GM12865 (cell line): Measurements from ENCODE around the gene PITPNB.

Experiments
- DNase-seq: peaks from one replicate; pipeline ENCODE4 v3.0.0; 2010; ENCODE audit warnings: low read depth
- H3K4me3 ChIP-seq: 2 replicates; pipeline ENCODE4 v1.5.1; 2011; ENCODE audit warnings: mild to moderate bottlenecking, low read depth, low read length, control low read depth
- TF ChIP-seq, protein P1 (sequence below): IDR thresholded peaks from 2 replicates; pipeline ENCODE4 v1.5.1; 2011; ENCODE audit warnings: low read length, control low read depth, low read depth, inconsistent platforms; ENCODE audit not compliant: insufficient read depth; ENCODE audit errors: missing control alignments

PITPNB gene

DNA sequence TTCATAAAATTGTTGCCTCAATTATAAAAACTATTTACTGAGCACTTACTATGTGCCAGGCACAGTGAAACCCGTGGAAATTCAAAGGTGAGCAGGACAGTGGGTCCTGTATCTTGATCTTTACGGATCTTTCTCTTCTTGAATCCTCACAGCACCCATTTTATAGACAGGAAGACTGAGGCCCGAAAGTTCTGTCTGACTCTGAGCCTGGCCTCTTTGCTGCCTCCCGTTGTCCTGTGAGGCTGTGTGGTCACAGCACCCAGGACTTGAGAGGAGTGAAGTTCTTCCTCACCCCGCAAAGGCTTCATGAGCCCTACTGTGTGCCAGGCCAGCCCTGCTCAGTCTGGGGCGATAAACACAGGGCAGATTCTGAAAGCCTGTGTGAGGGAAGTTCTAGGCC lies 104.1 kb downstream of the PITPNB start:
- no peak for DNase-seq
- TF ChIP-seq, protein P1, sequence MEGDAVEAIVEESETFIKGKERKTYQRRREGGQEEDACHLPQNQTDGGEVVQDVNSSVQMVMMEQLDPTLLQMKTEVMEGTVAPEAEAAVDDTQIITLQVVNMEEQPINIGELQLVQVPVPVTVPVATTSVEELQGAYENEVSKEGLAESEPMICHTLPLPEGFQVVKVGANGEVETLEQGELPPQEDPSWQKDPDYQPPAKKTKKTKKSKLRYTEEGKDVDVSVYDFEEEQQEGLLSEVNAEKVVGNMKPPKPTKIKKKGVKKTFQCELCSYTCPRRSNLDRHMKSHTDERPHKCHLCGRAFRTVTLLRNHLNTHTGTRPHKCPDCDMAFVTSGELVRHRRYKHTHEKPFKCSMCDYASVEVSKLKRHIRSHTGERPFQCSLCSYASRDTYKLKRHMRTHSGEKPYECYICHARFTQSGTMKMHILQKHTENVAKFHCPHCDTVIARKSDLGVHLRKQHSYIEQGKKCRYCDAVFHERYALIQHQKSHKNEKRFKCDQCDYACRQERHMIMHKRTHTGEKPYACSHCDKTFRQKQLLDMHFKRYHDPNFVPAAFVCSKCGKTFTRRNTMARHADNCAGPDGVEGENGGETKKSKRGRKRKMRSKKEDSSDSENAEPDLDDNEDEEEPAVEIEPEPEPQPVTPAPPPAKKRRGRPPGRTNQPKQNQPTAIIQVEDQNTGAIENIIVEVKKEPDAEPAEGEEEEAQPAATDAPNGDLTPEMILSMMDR: no peak
- H3K4me3 ChIP-seq: no peak overlapping the region

DNA sequence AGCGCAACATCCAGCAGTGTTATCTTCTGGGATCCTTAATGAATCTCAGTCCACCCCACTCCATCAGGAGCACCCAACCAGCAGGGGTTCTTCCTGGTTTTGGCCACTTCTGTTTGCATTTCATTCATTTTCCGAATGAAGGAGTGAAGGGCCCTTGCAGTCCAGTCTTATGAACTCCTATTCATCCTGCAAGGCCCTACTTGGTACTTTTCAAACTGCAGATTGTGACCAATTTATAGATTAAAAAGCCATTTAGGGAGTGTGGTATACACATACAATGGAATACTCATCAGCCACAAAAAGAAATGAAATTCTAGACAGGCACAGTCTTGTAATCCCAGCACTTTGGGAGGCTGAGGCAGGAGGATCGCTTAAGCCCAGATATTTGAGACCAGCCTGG lies 107.3 kb downstream of the PITPNB start:
- TF ChIP-seq, protein P1: no peak
- H3K4me3 ChIP-seq: no peak overlapping the region
- no peak for DNase-seq

DNA sequence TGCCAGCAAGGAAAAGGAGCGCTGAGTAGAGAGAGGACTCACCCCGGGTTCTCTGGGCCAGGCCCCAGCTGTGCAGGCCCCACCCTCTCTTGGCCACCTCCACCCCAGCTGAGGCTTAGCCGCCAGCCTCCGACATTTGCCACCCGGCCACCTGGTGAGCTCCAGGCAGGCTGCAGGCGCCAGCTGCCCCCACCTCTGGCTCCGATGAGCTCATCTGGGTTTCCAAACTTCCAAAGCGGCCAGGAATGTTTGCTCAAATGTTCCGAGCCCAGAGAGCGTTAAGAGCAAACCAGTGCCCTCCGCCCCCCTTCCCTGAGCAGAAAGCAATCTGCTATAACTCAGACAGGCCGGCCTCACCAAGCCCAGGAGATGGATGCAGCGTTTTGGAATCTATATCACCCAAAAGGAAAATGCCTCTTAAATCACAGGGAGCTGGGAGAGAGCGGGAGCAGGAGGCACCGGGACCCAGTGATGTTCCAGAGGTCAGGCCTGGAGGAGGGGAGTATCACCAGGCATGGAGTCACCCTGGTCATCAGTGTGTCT lies 108.4 kb downstream of the PITPNB start:
- TF ChIP-seq, protein P1: no peak
- DNase-seq: no peak
- H3K4me3 ChIP-seq: no peak overlapping the region

DNA sequence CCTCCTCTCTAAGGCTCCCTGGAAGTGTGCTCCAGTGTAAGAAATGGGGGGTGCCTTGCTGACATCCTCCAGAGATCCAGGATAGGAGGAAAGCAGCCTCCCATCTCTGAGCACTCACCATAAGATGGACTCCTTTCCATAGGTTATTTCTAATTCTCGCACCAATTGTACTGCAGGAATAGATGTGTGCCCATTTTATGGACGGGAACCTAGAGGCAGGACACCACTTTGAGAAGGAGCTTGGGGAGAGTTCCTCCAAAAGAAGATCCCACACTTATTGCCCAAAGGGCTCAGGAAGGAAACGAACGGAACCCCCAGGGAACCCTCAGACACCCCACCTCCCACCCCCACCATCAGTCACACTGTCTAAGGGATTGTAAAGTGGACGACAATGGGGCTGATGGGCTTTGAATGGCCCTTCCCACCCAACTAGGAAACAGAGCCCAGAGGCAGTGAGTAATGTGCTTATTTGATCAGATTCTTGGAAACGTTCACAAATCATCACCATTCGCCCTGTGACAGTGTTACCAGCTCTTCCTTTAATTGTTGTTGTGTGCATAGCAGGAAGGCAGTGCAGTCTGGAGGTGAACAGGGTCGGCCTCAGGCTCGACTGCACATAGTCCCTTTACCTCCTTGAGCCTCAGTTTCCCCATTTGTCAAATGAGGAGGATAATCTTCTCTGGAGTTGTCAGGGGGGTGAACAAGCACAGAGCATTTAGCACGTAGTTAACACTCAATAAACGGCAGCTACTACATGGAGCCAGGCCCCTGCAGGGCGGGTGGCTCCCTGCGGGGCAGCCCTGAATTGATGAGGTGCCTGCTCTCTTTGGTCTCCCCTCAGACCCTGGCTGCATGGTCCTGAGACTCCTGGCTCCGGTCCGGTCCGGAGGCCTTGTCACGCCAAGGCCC lies 109.1 kb downstream of the PITPNB start:
- no peak overlapping the region for H3K4me3 ChIP-seq
- no peak for DNase-seq

DNA sequence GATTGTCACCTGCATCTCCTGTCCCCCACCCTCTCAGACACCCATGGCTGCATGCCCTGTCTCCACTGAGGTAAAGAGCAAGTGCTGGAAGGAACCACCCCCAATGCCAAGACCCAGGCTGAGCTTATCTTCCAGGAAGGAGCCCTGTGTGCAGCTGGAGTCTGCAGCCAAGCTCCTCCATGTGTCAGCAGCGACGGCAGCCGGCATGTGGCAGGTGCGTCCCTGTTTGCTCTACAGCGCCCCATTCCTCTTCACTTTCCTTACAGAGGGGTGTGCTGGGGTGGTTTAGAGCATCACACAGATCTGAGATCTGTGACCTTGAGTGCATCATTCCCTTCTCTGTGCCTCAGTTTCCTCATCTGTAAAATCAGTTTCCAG lies 109.8 kb downstream of the PITPNB start:
- no peak overlapping the region for H3K4me3 ChIP-seq
- TF ChIP-seq, protein P1: no peak
- no peak for DNase-seq

More for the DNA sequence above, 109.1 kb downstream of the PITPNB start:
- TF ChIP-seq, protein P1: no peak

DNA sequence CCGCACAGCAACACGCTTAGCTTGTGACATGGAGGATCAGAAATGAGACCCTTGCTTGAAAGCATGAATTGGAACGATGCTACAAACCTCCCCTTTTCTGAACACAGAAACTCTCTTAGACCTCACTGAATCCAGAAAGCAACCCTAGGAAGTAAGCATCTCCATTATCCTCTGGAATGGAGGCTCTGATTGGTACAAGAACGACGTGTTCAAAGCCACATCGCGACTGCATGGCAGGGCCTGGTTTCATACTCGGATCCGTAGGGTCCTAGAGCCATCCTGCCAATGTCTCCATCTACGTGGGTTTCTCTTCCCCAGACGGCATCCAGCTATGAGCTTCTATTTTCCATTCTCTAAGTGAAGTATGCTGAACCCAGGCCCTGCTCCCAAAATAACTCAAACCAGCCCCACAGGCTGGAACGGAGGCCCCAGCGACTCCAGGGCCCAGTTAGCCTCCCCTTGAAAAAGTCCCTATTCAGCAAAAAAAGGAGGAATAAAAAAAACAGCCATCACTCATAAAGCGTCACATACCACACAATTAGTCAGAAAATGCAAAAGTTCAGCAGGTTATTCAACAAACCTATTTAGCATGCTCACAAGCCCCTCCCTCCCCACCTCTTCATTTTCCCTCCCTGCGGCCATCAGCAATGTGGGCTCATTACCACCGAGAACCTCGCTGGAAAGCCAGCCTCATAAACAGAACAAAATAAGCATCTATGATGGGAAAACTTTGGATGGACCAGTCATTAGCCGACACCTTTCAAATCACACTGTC lies 110.4 kb downstream of the PITPNB start:
- TF ChIP-seq, protein P1: no peak
- no peak overlapping the region for H3K4me3 ChIP-seq
- DNase-seq: no peak
